Lung (tissue), 12 donors: ENCODE data around the gene CTRB1. TPM values are rescaled to one million over a fixed set of nuclear protein-coding genes. Genes with fewer than 3 reads are reported as not detected.

Experiments
- ATAC-seq: fragments of 200-7000 bp; cut with Tn5 transposase; one replicate; pipeline ENCODE4 v1.9.1; 2020; ENCODE audit warnings: moderate number of reproducible peaks; ENCODE audit not compliant: insufficient read depth, low FRiP score
- DNase-seq, 3 donors: peaks; one replicate each; pipeline ENCODE4 v3.0.0-alpha.2; 2013 to 2017
- H3K27ac ChIP-seq, 2 donors: one replicate each; pipeline ENCODE4 v1.5.1; 2013; ENCODE audit warnings: mild to moderate bottlenecking in 2 of 2, moderate library complexity in 2 of 2, control low read depth in 1 of 2, inconsistent platforms in 1 of 2, low read depth in 1 of 2, low read length in 1 of 2
- H3K27me3 ChIP-seq, 3 donors: one replicate each; pipeline ENCODE4 v1.5.1; 2013; ENCODE audit warnings: low read length in 2 of 3; ENCODE audit not compliant: control insufficient read depth in 3 of 3, insufficient read depth in 3 of 3
- H3K36me3 ChIP-seq, 4 donors: one replicate each; pipeline ENCODE4 v1.5.1; 2013; ENCODE audit warnings: low read length in 4 of 4, mild to moderate bottlenecking in 1 of 4, moderate library complexity in 1 of 4; ENCODE audit not compliant: control insufficient read depth in 4 of 4, insufficient read depth in 4 of 4
- H3K4me1 ChIP-seq, 5 donors: one replicate each; pipeline ENCODE4 v1.5.1; 2013; ENCODE audit warnings: low read length in 5 of 5, mild to moderate bottlenecking in 2 of 5, moderate library complexity in 1 of 5; ENCODE audit not compliant: control insufficient read depth in 5 of 5, insufficient read depth in 5 of 5
- H3K4me3 ChIP-seq: one replicate; pipeline ENCODE4 v1.5.1; 2013; ENCODE audit warnings: mild to moderate bottlenecking, control low read depth, moderate library complexity
- H3K9ac ChIP-seq, 2 donors: one replicate each; pipeline ENCODE4 v1.5.1; 2013; ENCODE audit warnings: low read length in 2 of 2, control low read depth in 1 of 2; ENCODE audit not compliant: insufficient read depth in 1 of 2
- H3K9me3 ChIP-seq, 4 donors: one replicate each; pipeline ENCODE4 v1.5.1; 2013; ENCODE audit warnings: low read length in 3 of 4, mild to moderate bottlenecking in 1 of 4, moderate library complexity in 1 of 4; ENCODE audit not compliant: control insufficient read depth in 4 of 4, insufficient read depth in 3 of 4
- WGBS, 2 donors: extraction: QIAGEN DNeasy Blood & Tissue Kit; methylation state at CpG; one replicate each; pipeline ENCODE4 v1.1.7; 2013; 5-methylcytosine and 5-hydroxymethylcytosine counted together
- polyA plus RNA-seq, 2 donors: library from polyadenylated mRNA; stranded (reverse); fragments of 200-250 nt; gene quantifications; one replicate each; pipeline ENCODE4 v1.2.1, GENCODE V29; 2013
- total RNA-seq, 2 donors: library from RNA; depleted of rRNA in 1 of 2; stranded (reverse); fragments of >200 nt in 1 of 2; gene quantifications; one replicate each; pipeline ENCODE4 v1.2.1, GENCODE V29; 2014 to 2021
- TF ChIP-seq, protein P1 (sequence below): IDR thresholded peaks from 2 replicates; pipeline ENCODE4 v1.5.1; 2012; ENCODE audit warnings: mild to moderate bottlenecking; ENCODE audit errors: control extremely low read depth, extremely low read depth
- donor health status: control.
- donor health status: control.
- donor health status: Bipolar disorder and iron deficiency.
- donor health status: healthy.
- donor health status: DM: yes; HTN: yes; CAD: no.

Gene CTRB1
- total and polyA plus RNA-seq, 4 donors, result 0.33 to 6.5 (median 0.97) TPM; not detected in 1

- H3K9ac ChIP-seq, result no peak within 1 kb of the TSS
- no peaks in the 10 kb centered on the region for H3K4me1 ChIP-seq
- 89 to 91% methylated on average over 24 of the region's 24 CpGs for WGBS, 2 donors
- ATAC-seq (no peak), DNase-seq (no peak)
- H3K9me3 ChIP-seq, result no peaks in the 10 kb centered on the region
- no peak within 1 kb of the TSS for H3K27ac ChIP-seq
- no peak within 1 kb of the TSS for H3K4me3 ChIP-seq
- no peaks in the 10 kb centered on the region for H3K36me3 ChIP-seq
- no peaks in the 10 kb centered on the region for H3K27me3 ChIP-seq
- TF ChIP-seq, protein P1, sequence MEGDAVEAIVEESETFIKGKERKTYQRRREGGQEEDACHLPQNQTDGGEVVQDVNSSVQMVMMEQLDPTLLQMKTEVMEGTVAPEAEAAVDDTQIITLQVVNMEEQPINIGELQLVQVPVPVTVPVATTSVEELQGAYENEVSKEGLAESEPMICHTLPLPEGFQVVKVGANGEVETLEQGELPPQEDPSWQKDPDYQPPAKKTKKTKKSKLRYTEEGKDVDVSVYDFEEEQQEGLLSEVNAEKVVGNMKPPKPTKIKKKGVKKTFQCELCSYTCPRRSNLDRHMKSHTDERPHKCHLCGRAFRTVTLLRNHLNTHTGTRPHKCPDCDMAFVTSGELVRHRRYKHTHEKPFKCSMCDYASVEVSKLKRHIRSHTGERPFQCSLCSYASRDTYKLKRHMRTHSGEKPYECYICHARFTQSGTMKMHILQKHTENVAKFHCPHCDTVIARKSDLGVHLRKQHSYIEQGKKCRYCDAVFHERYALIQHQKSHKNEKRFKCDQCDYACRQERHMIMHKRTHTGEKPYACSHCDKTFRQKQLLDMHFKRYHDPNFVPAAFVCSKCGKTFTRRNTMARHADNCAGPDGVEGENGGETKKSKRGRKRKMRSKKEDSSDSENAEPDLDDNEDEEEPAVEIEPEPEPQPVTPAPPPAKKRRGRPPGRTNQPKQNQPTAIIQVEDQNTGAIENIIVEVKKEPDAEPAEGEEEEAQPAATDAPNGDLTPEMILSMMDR, result no peak
Observed at GRCh38 chr16:75206749-75207451, 11.9 kb upstream of the CTRB1 start, which contains the start of gene CTRB2. CTRB2 (minus strand) TSS chr16:75207161; CDS start chr16:75207141, 20 bp downstream.

- Histone ChIP-seq H3K36me3 (no peaks in the 10 kb centered on the region), H3K9me3 (no peaks in the 10 kb centered on the region), H3K27me3 (no peaks in the 10 kb centered on the region), H3K9ac (no peak overlapping the region), H3K4me3 (no peak overlapping the region), H3K4me1 (no peaks in the 10 kb centered on the region), H3K27ac (no peak overlapping the region)
- no peak for ATAC-seq
- 86 to 90% methylated on average over 11 of the region's 11 CpGs for WGBS, 2 donors
- TF ChIP-seq, protein P1, result no peak
- no peak for DNase-seq
Observed at GRCh38 chr16:75207831-75208230, 11.0 kb upstream of the CTRB1 start.

- TF ChIP-seq, protein P1, result no peak
- no peak for DNase-seq
- ATAC-seq, result no peak
- 75 to 77% methylated on average over 13 of the region's 13 CpGs for WGBS, 2 donors
- Histone ChIP-seq H3K4me1 (no peaks in the 10 kb centered on the region), H3K36me3 (no peaks in the 10 kb centered on the region), H3K9ac (no peak overlapping the region), H3K27me3 (no peaks in the 10 kb centered on the region), H3K27ac (no peak overlapping the region), H3K9me3 (no peaks in the 10 kb centered on the region), H3K4me3 (no peak overlapping the region)
Observed at GRCh38 chr16:75208242-75208825, 10.5 kb upstream of the CTRB1 start.
